Neuron (in vitro differentiated cells): ENCODE data around the gene ZMYND15.
"Not testable (repeated sequence)": the region's sequence is repeated elsewhere in the genome, so short reads cannot be mapped to it uniquely, and the experiment has no call there.

Experiments
- H2AFZ ChIP-seq: one replicate; pipeline ENCODE4 v1.6.1; 2013; ENCODE audit warnings: low read depth, mild to moderate bottlenecking, inconsistent platforms, low read length, moderate library complexity
- H3K27me3 ChIP-seq: one replicate; pipeline ENCODE4 v1.6.1; 2013; ENCODE audit warnings: low read length; ENCODE audit not compliant: insufficient read depth
- H3K36me3 ChIP-seq: one replicate; pipeline ENCODE4 v1.6.1; 2013; ENCODE audit warnings: low read length; ENCODE audit not compliant: insufficient read depth
- H3K4me1 ChIP-seq: one replicate; pipeline ENCODE4 v1.6.1; 2013; ENCODE audit warnings: low read length; ENCODE audit not compliant: insufficient read depth
- H3K4me3 ChIP-seq: 2 replicates; pipeline ENCODE4 v1.5.1; 2013; ENCODE audit warnings: mild to moderate bottlenecking, low read length, moderate library complexity
- H3K9me3 ChIP-seq: one replicate; pipeline ENCODE4 v1.6.1; 2013; ENCODE audit warnings: low read length

The ZMYND15 gene, protein sequence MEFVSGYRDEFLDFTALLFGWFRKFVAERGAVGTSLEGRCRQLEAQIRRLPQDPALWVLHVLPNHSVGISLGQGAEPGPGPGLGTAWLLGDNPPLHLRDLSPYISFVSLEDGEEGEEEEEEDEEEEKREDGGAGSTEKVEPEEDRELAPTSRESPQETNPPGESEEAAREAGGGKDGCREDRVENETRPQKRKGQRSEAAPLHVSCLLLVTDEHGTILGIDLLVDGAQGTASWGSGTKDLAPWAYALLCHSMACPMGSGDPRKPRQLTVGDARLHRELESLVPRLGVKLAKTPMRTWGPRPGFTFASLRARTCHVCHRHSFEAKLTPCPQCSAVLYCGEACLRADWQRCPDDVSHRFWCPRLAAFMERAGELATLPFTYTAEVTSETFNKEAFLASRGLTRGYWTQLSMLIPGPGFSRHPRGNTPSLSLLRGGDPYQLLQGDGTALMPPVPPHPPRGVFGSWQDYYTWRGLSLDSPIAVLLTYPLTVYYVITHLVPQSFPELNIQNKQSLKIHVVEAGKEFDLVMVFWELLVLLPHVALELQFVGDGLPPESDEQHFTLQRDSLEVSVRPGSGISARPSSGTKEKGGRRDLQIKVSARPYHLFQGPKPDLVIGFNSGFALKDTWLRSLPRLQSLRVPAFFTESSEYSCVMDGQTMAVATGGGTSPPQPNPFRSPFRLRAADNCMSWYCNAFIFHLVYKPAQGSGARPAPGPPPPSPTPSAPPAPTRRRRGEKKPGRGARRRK

GRCh38 chr17:4739122-4740024, at the start of gene ZMYND15, which contains the start of gene CXCL16:
TSS of gene ZMYND15 (plus strand) at chr17:4739833. CDS start at chr17:4740549, 716 bp downstream.
TSS of gene CXCL16 (minus strand) at chr17:4739928. CDS start at chr17:4739339, 589 bp downstream.
- peaks cover 3% of the 10 kb centered on the region for H3K9me3 ChIP-seq
- no peaks in the 10 kb centered on the region for H3K36me3 ChIP-seq
- H3K27me3 ChIP-seq = peaks cover 69% of the 10 kb centered on the region

DNA sequence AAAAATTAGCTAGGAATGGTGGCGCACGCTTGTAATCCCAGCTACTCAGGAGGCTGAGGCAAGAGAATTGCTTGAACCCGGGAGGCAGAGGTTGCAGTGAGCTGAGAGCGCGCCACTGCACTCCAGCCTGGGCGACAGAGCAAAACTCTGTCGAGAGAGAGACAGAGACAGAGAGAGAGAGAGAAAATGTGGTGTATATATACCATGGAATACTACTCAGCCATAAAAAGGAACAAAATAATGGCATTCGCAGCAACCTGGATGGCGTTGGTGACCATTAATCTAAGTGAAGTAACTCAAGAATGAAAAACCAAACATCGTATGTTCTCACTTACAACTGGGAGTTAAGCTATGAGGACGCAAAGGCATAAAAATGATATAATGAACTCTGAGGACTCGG, 49.8 kb upstream of the ZMYND15 start:
- not testable (repeated sequence) for H3K4me3 ChIP-seq, H3K9me3 ChIP-seq, H3K4me1 ChIP-seq, H2AFZ ChIP-seq, H3K27me3 ChIP-seq
- peaks cover 49% of the 10 kb centered on the region for H3K36me3 ChIP-seq

More at GRCh38 chr17:4739122-4740024, at the start of gene ZMYND15, which contains the start of gene CXCL16:
- peak within 1 kb of the TSS; percentile 91 for H2AFZ ChIP-seq
- peaks cover 6% of the 10 kb centered on the region for H3K4me1 ChIP-seq
- H3K4me3 ChIP-seq = peak within 1 kb of the TSS; percentile 43

DNA sequence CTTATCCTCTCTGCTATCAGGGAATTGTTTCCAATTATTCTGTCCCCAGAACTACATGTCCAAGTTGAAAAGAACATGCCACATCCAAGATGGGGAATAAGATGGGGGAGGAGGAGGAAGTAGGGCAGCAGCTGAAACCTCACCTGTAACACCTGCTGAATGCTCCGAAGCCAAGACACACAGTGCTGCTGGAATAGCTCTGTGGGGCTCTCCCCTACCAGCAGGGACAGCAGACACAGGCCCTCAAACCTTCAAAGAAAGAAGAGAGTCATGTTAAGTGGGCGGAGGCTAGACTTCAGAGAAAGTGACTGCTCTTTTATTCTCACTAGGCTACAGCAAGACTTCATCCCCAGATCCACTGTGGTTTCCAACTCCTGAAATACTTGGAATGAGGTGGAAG, 48.9 kb upstream of the ZMYND15 start:
- Histone ChIP-seq H3K4me3 (no peak overlapping the region), H3K36me3 (peaks cover 46% of the 10 kb centered on the region), H2AFZ (no peak overlapping the region), H3K4me1 (no peaks in the 10 kb centered on the region), H3K27me3 (no peaks in the 10 kb centered on the region), H3K9me3 (peaks cover 5% of the 10 kb centered on the region)

DNA sequence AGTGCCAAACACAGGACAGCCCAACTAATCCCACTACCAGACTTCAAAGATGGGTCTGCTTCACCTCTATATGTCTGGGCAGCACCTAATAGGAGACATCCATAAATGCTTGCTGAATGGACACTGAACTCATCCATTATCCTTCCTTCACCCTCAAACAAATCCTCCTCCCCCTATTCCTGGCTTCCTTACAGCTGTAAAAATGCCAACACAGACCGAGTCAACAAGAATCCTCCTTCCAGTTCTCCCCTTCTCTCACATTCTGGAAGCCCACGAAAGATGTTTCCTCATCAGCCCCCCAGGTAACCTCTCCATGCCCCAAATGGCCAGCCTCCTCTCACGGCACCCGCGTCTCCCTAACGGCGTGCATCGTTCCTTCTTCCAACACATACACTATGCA, 47.9 kb upstream of the ZMYND15 start:
- H3K36me3 ChIP-seq = peaks cover 48% of the 10 kb centered on the region
- no peaks in the 10 kb centered on the region for H3K27me3 ChIP-seq
- H3K4me3 ChIP-seq = no peak overlapping the region
- no peaks in the 10 kb centered on the region for H3K4me1 ChIP-seq
- peaks cover 5% of the 10 kb centered on the region for H3K9me3 ChIP-seq
- no peak overlapping the region for H2AFZ ChIP-seq

DNA sequence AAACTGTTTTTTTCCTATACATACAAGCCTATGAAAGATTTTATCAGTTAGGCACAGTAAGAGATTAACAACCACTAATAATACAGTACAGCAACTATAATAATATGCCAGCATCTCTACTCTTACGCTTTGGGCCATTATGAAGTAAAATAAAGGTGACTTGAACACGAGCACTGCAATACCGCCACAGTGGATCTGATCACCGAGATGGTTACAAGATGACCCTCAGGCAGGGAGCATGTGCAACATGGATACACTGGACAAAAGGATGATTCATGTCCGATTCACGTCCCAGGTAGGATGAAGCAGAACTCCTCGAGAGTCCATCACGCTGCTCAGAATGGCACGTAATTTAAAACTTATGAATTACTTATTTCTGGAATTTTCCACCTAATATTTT, 46.2 kb upstream of the ZMYND15 start:
- H3K4me3 ChIP-seq = no peak overlapping the region
- no peaks in the 10 kb centered on the region for H3K4me1 ChIP-seq
- H3K36me3 ChIP-seq = peaks cover 52% of the 10 kb centered on the region
- peaks cover 5% of the 10 kb centered on the region for H3K9me3 ChIP-seq
- H2AFZ ChIP-seq = no peak overlapping the region
- H3K27me3 ChIP-seq = no peaks in the 10 kb centered on the region

- Histone ChIP-seq H3K9me3 (peaks cover 2% of the 10 kb centered on the region), H3K27me3 (no peaks in the 10 kb centered on the region), H3K4me1 (peaks cover 1% of the 10 kb centered on the region), H2AFZ (no peak overlapping the region), H3K36me3 (peaks cover 37% of the 10 kb centered on the region), H3K4me3 (no peak overlapping the region)
Observed at GRCh38 chr17:4696437-4696805, 43.2 kb upstream of the ZMYND15 start.

DNA sequence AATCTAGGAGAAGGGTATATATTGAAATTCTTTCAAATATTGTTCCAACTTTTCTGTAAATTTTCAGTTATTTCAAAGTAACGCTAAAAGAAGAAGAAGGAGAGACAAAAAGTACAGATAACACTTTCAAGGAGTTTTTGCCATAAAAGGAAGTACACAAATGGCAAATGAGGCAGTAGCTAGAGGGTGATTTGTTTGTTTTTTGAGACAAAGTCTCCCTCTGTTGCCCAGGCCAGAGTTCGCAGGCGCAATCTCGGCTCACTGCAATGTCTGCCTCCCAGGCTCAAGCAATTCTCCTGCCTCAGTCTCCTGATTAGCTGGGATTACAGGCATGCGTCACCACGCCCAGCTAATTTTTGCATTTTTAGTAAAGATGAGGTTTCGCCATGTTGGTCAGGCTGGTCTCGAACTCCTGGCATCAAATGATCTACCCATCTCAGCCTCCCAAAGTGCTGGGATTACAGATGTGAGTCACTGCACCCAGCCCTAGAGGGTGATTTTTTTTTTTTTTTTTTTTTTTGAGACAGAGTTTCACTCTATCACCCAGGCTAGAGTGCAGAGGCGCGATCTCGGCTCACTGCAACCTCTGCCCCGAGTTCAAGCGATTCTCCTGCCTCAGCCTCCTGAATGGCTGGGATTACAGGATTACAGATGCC, 40.1 kb upstream of the ZMYND15 start:
- not testable (repeated sequence) for H3K9me3 ChIP-seq, H3K4me3 ChIP-seq, H3K27me3 ChIP-seq, H2AFZ ChIP-seq
- Histone ChIP-seq H3K36me3 (peaks cover 33% of the 10 kb centered on the region), H3K4me1 (peaks cover 13% of the 10 kb centered on the region)

DNA sequence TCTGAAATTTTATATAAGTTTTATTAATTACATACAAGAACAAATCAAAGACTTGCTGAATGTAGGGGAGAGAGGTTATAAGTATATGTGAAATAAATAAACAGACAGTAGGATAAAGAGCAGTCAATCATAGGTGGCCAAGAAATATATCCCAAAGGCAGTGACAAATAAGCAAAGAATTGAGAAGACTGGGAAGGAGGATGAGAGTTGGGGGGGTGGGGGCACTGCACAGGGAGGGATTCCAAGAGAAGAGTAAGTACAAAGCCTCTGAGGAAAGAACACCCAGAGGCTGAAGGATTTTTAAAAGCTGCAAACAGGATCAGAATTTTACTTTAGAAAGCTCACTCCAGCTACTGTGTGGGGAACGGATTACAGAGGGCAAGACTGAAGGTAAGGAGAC, 38.5 kb upstream of the ZMYND15 start:
- Histone ChIP-seq H3K9me3 (no peaks in the 10 kb centered on the region), H3K27me3 (no peaks in the 10 kb centered on the region)

DNA sequence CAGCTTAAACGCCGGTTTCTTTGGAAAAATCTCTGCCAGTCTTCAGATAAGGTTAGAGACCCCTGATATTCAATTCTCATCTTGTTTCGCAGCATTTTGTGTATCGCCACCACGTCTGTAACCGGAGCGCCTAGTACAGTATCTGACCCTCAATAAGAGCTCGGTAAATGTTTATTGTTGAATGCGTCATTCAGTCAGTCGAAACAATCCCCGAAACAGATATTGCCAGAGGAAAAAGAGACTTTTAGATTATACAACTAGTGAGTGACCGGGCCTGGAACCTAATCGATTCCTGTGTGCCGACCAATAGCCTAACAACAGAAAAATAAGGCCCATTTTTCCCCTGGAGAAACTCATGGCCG, 36.3 kb upstream of the ZMYND15 start:
- Histone ChIP-seq H3K9me3 (no peaks in the 10 kb centered on the region), H3K4me1 (peaks cover 13% of the 10 kb centered on the region), H3K27me3 (no peaks in the 10 kb centered on the region)

More for the DNA sequence above, 38.5 kb upstream of the ZMYND15 start:
- Histone ChIP-seq H3K4me3 (no peak overlapping the region), H3K36me3 (peaks cover 27% of the 10 kb centered on the region), H2AFZ (no peak overlapping the region), H3K4me1 (peaks cover 13% of the 10 kb centered on the region)

DNA sequence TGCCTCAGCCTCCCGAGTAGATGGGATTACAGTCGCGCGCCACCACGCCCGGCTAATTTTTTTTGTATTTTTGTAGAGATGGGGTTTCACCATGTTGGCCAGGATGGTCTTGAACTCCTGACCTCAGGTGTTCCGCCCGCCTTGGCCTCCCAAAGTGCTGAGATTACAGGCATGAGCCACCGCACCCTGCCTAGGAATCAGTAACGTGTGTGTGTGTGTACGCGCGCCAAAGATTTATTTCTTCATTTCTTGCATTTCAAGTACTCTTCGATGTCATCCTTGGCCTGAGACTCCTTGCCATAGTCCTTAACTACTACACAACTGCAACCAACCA, 35.1 kb upstream of the ZMYND15 start:
- H2AFZ ChIP-seq, H3K27me3 ChIP-seq, H3K9me3 ChIP-seq, H3K36me3 ChIP-seq: not testable (repeated sequence)
- H3K4me1 ChIP-seq = peaks cover 14% of the 10 kb centered on the region
- peak overlapping the region; percentile 65 for H3K4me3 ChIP-seq

More for the DNA sequence above, 36.3 kb upstream of the ZMYND15 start:
- H3K36me3 ChIP-seq = peaks cover 8% of the 10 kb centered on the region
- H3K4me3 ChIP-seq = peak overlapping the region; percentile 65
- no peak overlapping the region for H2AFZ ChIP-seq

DNA sequence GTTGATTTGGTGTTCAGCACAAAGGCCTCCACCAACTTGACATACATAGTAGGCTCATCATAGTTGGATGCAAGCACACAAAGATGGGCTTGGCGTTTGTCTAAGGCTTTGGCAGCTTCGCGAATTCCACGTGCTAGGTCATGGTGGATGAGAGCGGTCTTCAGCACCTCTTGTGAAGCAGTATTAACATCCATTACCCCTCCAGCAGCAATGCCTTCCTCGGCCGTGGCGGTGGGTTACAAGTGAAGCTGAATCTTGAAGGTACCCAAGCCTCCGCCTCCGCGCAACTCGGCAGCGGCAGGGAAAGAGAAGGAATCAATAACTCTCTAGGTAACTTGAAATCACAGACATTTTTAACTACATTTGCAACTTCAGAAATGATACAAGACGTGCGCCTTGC, 34.6 kb upstream of the ZMYND15 start:
- no peaks in the 10 kb centered on the region for H3K9me3 ChIP-seq
- peaks cover 16% of the 10 kb centered on the region for H3K4me1 ChIP-seq
- peak overlapping the region; percentile 65 for H3K4me3 ChIP-seq
- H3K27me3 ChIP-seq = no peaks in the 10 kb centered on the region
- H2AFZ ChIP-seq = no peak overlapping the region
- H3K36me3 ChIP-seq = peaks cover 8% of the 10 kb centered on the region

- Histone ChIP-seq H3K27me3 (no peaks in the 10 kb centered on the region), H3K36me3 (peaks cover 3% of the 10 kb centered on the region), H3K9me3 (no peaks in the 10 kb centered on the region), H3K4me1 (peaks cover 18% of the 10 kb centered on the region), H3K4me3 (no peak overlapping the region), H2AFZ (no peak overlapping the region)
Observed at GRCh38 chr17:4706121-4706520, 33.5 kb upstream of the ZMYND15 start.
